GM18499 (cell line): ENCODE results near the gene SEPTIN8.

Experiments
- ATAC-seq: cut with Tn5 transposase; IDR thresholded peaks from one replicate; pipeline ENCODE4 v1.9.1; 2021; ENCODE audit warnings: moderate number of reproducible peaks; ENCODE audit not compliant: insufficient read depth, unreplicated experiment

The SEPTIN8 gene

GRCh38 chr5:132788508-132788907 is 11.5 kb upstream of the SEPTIN8 start:
- no peak for ATAC-seq

- no peak for ATAC-seq
These were observed 10.0 kb upstream of the SEPTIN8 start for GRCh38 chr5:132787076-132787475.

GRCh38 chr5:132785864-132786263 is 8.8 kb upstream of the SEPTIN8 start:
- ATAC-seq = no peak

GRCh38 chr5:132785365-132785764 is 8.3 kb upstream of the SEPTIN8 start:
- no peak for ATAC-seq

- no peak for ATAC-seq
These were observed 5.1 kb upstream of the SEPTIN8 start for GRCh38 chr5:132782101-132782500.

GRCh38 chr5:132781029-132781428 is 4.0 kb upstream of the SEPTIN8 start:
- ATAC-seq = no peak

GRCh38 chr5:132780577-132780976 is 3.5 kb upstream of the SEPTIN8 start:
- ATAC-seq = no peak

GRCh38 chr5:132779961-132780360 is 2.9 kb upstream of the SEPTIN8 start:
- no peak for ATAC-seq

- no peak for ATAC-seq
These were observed 1.8 kb upstream of the SEPTIN8 start for GRCh38 chr5:132778856-132779255.

GRCh38 chr5:132778129-132778528 is 1.1 kb upstream of the SEPTIN8 start:
- no peak for ATAC-seq

- ATAC-seq = no peak
These were observed 166 bp downstream of the SEPTIN8 start for GRCh38 chr5:132776938-132777208.

- ATAC-seq = no peak
These were observed 705 bp downstream of the SEPTIN8 start for GRCh38 chr5:132776131-132776937.

- no peak for ATAC-seq
These were observed 1.5 kb downstream of the SEPTIN8 start for GRCh38 chr5:132775476-132775961.

- no peak for ATAC-seq
These were observed 2.1 kb downstream of the SEPTIN8 start for GRCh38 chr5:132774896-132775295.

- no peak for ATAC-seq
These were observed 2.6 kb downstream of the SEPTIN8 start for GRCh38 chr5:132774406-132774805.

GRCh38 chr5:132773601-132774355 is 3.3 kb downstream of the SEPTIN8 start:
- no peak for ATAC-seq

- ATAC-seq = no peak
These were observed 3.9 kb downstream of the SEPTIN8 start for GRCh38 chr5:132773114-132773513.

- no peak for ATAC-seq
These were observed 4.6 kb downstream of the SEPTIN8 start for GRCh38 chr5:132772291-132773070.

GRCh38 chr5:132771503-132771998 is 5.5 kb downstream of the SEPTIN8 start:
- no peak for ATAC-seq

GRCh38 chr5:132770476-132771159 is 6.4 kb downstream of the SEPTIN8 start:
- no peak for ATAC-seq
